Subcutaneous adipose tissue (tissue), 4 donors: ENCODE measurements around the gene CHST11. TPM values are rescaled to one million over a fixed set of nuclear protein-coding genes. Genes with fewer than 3 reads are reported as not detected.

Experiments
- CTCF ChIP-seq: fragments of 450-650 bp; IDR thresholded peaks from one replicate; pipeline ENCODE4 v1.5.1; 2016; ENCODE audit warnings: low read depth, mild to moderate bottlenecking, control low read depth, antibody characterized with exemption, moderate library complexity
- total RNA-seq, 4 donors: library from RNA; depleted of rRNA; stranded (reverse); fragments of >200 nt; gene quantifications; one replicate each; pipeline ENCODE4 v1.1.0, GENCODE V29; 2016

The CHST11 gene
- total RNA-seq: 10 to 100 TPM in 1 of 4 donors, 1 to 10 TPM in 3; 5.1 to 48.4 (median 9.3) TPM

- TF ChIP-seq CTCF: no peak
These were observed at the start of gene CHST11 for GRCh38 chr12:104456417-104456949. Gene CHST11, plus strand, starts transcription at chr12:104456948.

GRCh38 chr12:104407438-104407837, 49.3 kb upstream of the CHST11 start:
- TF ChIP-seq CTCF: no peak

GRCh38 chr12:104407922-104408321, 48.8 kb upstream of the CHST11 start:
- TF ChIP-seq CTCF: no peak

- no peak for TF ChIP-seq CTCF
These were observed 46.4 kb upstream of the CHST11 start for GRCh38 chr12:104410326-104410725.

- TF ChIP-seq CTCF: no peak
These were observed 46.0 kb upstream of the CHST11 start for GRCh38 chr12:104410786-104411185.

- TF ChIP-seq CTCF: no peak
These were observed 44.7 kb upstream of the CHST11 start for GRCh38 chr12:104411826-104412641.

- TF ChIP-seq CTCF: no peak
These were observed 44.1 kb upstream of the CHST11 start for GRCh38 chr12:104412681-104413080.
